Activated CD8-positive, alpha-beta memory T cell treated with anti-CD3 and anti-CD28 coated beads for 1 hour (primary cell): ENCODE data around the gene TMEM218.
"Not testable (repeated sequence)": the region's sequence is repeated elsewhere in the genome, so short reads cannot be mapped to it uniquely, and the experiment has no call there.

ENCODE experiments used
- DNase-seq, 2 donors: peaks; one replicate each; pipeline ENCODE4 v3.0.0-alpha.2; 2020; ENCODE audit warnings: low read depth in 1 of 2; ENCODE audit errors: extremely low read depth in 1 of 2

The TMEM218 gene

DNA sequence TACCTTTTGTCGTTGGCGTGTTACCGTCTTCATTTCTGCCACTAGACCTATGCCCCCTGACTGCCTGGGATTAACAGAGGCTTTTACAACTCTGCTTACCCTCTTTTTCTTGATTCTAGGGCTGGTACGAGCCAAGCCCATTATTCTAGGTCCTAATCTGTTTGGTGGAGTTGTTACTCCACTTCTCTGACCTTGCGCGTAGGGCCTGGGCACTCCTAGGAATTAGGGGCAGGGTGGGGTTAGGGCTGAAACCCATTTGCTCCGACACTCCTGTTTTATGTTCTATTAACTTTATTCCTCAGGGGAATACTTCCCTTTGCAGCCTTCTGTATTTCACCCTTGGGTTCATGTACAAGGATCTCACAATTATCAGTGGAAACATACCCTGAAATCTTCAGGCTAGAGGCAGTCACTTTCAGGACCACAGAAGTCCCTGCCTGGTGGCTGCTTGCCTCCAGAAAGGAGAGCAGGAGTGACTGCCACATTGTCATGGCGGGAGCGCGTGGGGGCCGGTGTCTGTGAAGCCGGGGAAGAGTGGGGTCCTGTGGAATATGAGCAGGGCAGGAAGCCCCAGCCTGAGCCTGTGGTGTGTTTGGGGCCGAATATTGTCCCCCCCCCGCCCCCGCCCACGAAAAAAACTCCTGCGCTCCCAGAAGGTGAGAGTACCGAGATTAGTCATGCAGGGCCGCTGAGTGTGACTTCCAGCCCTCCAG, 49.1 kb downstream of the TMEM218 start:
- DNase-seq, result no peak

DNA sequence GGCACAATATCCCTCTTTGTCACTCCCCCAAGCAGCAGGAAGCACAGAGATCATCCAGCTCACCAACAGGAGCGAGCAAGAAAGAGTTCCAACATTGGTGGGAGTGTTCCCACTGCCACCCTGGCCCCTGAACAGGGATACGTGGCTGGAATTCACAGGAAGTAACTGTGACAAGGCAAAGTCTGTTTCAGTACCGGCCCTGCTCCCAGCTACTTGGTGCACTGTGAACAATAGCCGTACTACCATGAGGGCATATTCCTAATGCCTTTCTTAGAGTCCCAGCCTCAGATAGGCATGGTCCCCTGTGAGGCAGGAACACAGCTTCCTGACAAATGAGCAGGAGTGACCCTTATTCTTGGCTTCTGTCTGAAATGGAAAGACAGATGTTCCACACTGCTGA, 50.1 kb downstream of the TMEM218 start:
- no peak for DNase-seq

DNA sequence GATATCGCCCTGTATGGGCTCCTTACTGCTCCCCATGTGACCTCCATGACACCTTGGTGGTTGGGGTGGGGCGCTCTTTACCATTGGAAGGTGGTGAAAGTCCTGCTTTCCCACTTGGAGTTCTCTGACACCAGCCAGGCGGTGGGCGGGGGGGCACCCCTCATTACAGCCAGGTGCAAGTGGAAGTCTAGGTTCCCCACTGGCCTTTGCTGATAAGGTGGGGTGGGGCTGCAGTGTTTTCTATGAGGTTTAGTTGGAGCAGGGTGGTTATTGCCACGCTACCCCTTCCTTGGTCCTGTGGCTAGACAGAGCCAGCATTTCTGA, 53.8 kb downstream of the TMEM218 start:
- DNase-seq, result no peak

DNA sequence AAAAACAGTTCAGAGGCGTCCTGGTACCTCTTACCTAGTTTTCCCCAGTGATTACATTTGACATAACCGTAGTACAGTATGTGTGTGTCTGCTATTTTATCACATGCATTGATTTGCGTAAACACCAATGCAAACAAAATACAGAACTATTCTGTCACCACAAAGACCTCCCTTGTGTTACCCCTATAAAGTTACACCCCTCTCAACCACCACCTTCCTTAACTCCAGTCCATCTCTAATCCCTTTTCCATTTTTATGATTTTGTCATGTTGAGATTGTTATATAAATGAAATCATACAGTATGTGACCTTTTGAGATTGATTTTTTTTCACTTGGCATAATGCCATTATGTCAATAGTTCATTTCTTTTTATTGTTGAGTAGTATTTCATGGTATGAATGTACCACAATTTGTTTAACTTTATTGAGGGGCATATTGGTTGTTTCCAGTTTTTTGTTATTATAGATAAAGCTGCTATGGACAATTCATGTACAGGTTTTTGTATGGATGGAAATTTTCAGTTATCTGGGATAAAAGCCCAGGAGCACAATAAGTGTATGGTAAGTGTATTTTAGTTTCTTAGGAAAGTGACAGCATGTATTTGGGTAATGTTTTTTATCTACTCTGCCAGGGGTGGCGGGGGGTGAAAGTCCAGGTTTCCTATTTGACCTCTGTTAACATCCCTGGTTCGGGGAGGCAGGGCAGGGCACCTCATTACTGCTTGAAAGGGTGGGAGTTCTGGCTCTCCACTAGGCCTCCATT, 54.3 kb downstream of the TMEM218 start:
- DNase-seq, result no peak

DNA sequence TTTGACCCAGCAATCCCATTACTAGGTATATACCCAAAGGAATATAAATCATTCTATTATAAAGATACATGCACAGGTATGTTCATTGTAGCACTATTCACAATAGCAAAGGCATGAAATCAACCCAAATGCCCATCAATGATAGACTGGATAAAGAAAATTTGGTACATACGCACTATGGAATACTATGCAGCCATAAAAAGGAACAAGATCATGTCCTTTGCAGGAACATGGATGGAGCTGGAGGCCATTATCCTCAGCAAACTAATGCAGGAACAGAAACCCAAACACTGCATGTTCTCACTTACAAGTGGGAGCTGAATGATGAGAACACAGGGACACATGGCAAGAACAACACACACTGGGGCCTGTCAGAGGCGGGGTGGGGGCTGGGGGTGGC, 55.3 kb downstream of the TMEM218 start:
- not testable (repeated sequence) for DNase-seq

DNA sequence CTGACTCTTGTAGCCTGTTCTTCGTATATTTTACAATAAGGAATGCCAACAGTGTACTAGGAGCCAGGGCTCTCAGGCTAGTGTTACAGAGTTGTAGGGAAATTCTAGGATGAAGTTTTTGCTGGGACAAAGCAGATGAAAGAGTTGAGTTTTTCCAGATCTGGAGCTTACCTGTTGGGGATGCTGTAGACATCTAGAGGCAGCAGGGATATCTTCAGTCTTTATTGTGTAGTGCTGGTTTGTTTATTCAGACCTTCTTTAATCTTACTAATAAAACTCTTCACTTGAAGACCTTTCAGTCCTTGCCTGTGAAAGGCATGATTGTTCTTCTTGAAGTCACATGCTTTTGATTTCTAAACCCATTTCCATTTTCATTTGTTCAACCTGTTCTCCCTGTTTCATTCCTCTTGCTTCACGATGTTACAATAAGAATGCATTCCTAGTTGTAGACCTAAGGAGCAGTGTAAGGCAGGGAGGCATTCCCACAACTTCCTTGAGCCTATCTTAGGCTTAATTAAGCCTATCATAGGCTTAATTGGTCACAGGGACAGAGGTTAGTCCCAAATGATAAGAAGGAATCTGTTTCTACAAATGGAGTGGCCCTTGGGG, 56.2 kb downstream of the TMEM218 start:
- DNase-seq, result no peak

DNA sequence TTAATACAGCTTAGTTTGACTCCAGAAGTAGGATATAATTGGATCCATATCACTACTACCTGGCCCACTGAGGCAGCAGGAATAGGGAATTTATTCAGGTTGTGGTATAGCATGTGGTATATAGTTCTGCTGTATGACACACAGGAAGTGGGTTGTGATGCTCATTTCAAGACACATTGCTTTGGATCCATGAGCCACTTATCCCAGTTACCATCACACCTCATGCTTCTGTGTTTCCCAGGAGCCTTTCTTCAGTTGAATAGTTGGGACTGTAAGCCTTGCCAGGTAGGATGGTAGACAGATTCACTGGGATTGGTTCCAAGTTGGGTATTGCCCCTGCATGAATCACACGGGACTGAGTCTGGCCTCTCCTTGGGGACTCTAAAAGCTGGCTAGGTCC, 58.3 kb downstream of the TMEM218 start:
- DNase-seq, result no peak

DNA sequence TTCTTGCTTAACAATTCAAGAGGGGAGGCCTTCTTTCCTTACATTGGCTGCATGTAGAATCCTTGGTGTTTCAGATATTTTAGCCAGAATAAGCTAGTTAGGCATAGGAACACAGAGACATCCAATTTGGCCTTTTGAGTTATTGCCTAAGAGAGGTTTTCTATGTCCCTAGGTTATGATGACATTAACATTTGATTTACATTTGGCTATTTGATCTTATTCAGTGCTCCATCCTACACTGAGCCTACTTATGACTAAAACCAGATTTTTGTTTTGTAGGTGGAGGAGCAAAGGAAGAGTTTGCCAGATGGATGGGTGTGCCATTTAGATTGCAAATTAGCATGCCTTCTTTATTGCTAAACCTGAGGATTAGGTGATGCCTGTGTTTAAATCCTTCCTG, 59.4 kb downstream of the TMEM218 start:
- no peak for DNase-seq

DNA sequence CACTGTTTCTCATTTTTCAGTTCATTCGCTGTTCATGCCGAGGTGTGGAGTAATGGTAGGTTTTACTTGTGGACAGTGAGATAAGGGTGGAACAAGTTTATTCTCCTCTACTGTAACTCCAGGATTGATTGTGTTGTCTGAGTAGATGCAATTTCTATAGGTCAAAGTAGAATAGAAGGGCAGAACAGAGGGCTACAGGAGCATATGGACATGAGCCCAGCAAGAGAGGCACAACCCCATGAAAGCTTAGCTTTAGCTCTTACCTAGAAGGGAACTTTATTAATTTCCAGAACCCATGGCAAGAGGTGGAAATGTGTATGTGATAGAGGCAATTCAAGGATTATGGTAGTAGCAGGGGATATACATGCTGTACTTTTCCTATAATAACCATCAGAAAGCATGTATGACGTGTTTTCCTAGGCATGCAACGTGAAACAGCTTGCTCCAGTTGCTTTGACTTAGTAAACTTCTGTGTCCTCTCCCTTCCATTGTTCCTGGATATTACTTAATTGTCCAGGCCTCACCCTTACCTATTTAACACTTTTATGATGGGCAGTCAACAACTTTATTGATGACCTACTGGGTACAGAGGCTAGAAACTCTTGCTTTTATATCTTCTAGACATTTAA, 62.1 kb downstream of the TMEM218 start:
- no peak for DNase-seq
